Breast epithelium (tissue), 4 donors: Measurements from ENCODE around the gene FMN1. TPM values are rescaled to one million over a fixed set of nuclear protein-coding genes. Genes with fewer than 3 reads are reported as not detected.

ENCODE experiments used
- DNase-seq, 2 donors: peaks; one replicate each; pipeline ENCODE4 v3.0.0-alpha.2; 2019; ENCODE audit warnings: low spot score in 2 of 2
- H3K27ac ChIP-seq, 2 donors: fragments of 200-600 bp; sonication (generic) in 1 of 2; one replicate each; pipeline ENCODE4 v1.5.1; 2016 to 2019; ENCODE audit warnings: mild to moderate bottlenecking in 1 of 2
- H3K27me3 ChIP-seq, 2 donors: fragments of 200-600 bp; sonication (generic) in 1 of 2; one replicate each; pipeline versions ENCODE4 v1.5.1 to v1.6.0; 2017 to 2019; ENCODE audit warnings: control low read depth in 1 of 2, mild to moderate bottlenecking in 1 of 2
- H3K36me3 ChIP-seq: fragments of 200-600 bp; one replicate; pipeline ENCODE4 v1.5.1; 2019
- H3K4me1 ChIP-seq, 2 donors: fragments of 200-600 bp; sonication (generic); one replicate each; pipeline ENCODE4 v1.5.1; 2016 to 2019; ENCODE audit warnings: control low read depth in 1 of 2
- H3K4me3 ChIP-seq, 3 donors: fragments of 200-600 bp; sonication (generic); 1 replicate in 2 of 3; 2 replicates in 1 of 3; pipeline ENCODE4 v1.5.1; 2016 to 2019; ENCODE audit warnings: mild to moderate bottlenecking in 3 of 3, moderate library complexity in 2 of 3
- H3K9me3 ChIP-seq, 2 donors: fragments of 200-600 bp; sonication (generic) in 1 of 2; one replicate each; pipeline ENCODE4 v1.5.1; 2016 to 2019; ENCODE audit warnings: control low read depth in 1 of 2
- POLR2A ChIP-seq: fragments of 450-650 bp; IDR thresholded peaks from one replicate; pipeline ENCODE4 v1.6.1; 2016; ENCODE audit warnings: antibody characterized with exemption, mild to moderate bottlenecking, moderate library complexity
- POLR2AphosphoS5 ChIP-seq, 3 donors: sonication (generic); formaldehyde crosslinking; IDR thresholded peaks; one replicate each; pipeline ENCODE4 v1.6.1; 2017; ENCODE audit warnings: antibody characterized with exemption in 3 of 3
- intact Hi-C: fragments of 100-400 bp; cut with DNase I; formaldehyde crosslinking; loops from one replicate; pipeline ENCODE4 v1.15.1; 2023; ENCODE audit warnings: low total_unique reads
- total RNA-seq, 3 donors: library from RNA; depleted of rRNA; stranded (reverse); fragments of >200 nt; gene quantifications; one replicate each; pipeline ENCODE4 v1.1.0, GENCODE V29; 2016
- TF ChIP-seq, protein P1 (sequence below), 3 donors: fragments of 450-650 bp; IDR thresholded peaks; one replicate each; pipeline ENCODE4 v1.5.1; 2016 to 2017; ENCODE audit warnings: antibody characterized with exemption in 3 of 3, mild to moderate bottlenecking in 3 of 3, moderate library complexity in 3 of 3

Gene FMN1
- total RNA-seq, 3 donors from 2014 or later = 33.1 to 56.8 (median 50.7) TPM

DNA sequence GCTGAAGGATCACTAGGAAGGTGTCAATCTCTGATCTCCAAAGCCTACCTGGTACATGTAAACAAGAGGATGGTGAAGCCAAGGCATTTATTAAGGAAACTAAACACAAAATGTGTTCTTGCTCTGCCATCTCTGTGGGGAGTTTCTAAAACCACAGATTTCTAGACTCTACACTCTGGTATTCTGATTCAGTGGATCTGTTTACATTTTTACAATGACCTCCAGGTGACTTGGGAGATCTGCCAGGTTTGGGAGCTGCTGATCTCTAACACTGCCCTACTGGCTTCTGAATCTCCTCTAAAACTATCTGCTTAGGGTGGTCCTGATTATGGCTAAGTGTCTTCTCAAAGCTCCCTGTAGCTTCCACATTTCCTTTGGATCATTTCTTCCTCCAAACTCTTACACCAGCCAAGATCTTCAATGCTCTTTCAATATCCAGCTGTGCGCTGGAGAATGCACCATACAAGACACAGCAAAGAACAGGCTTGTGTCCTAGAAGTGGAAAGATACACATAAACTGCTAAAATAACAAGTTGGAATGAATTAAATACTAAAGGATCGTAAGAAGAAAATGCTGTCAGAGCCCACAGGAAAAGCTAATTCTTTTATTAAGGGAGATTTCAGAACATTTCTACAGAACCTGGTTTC is 404.0 kb downstream of the FMN1 start:
- intact Hi-C loops = no loop called here
- no peak overlapping the region for H3K4me3 ChIP-seq
- no peak overlapping the region for H3K27ac ChIP-seq
- no peaks in the 10 kb centered on the region for H3K9me3 ChIP-seq
- DNase-seq = no peak
- H3K36me3 ChIP-seq = no peaks in the 10 kb centered on the region
- H3K4me1 ChIP-seq = no peaks in the 10 kb centered on the region
- TF ChIP-seq POLR2A (no peak), POLR2AphosphoS5 (IDR thresholded peaks at IDR 0.05) (no peak)
- TF ChIP-seq, protein P1, sequence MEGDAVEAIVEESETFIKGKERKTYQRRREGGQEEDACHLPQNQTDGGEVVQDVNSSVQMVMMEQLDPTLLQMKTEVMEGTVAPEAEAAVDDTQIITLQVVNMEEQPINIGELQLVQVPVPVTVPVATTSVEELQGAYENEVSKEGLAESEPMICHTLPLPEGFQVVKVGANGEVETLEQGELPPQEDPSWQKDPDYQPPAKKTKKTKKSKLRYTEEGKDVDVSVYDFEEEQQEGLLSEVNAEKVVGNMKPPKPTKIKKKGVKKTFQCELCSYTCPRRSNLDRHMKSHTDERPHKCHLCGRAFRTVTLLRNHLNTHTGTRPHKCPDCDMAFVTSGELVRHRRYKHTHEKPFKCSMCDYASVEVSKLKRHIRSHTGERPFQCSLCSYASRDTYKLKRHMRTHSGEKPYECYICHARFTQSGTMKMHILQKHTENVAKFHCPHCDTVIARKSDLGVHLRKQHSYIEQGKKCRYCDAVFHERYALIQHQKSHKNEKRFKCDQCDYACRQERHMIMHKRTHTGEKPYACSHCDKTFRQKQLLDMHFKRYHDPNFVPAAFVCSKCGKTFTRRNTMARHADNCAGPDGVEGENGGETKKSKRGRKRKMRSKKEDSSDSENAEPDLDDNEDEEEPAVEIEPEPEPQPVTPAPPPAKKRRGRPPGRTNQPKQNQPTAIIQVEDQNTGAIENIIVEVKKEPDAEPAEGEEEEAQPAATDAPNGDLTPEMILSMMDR (IDR thresholded peaks at IDR 0.05) = no peak
- H3K27me3 ChIP-seq = no peaks in the 10 kb centered on the region

DNA sequence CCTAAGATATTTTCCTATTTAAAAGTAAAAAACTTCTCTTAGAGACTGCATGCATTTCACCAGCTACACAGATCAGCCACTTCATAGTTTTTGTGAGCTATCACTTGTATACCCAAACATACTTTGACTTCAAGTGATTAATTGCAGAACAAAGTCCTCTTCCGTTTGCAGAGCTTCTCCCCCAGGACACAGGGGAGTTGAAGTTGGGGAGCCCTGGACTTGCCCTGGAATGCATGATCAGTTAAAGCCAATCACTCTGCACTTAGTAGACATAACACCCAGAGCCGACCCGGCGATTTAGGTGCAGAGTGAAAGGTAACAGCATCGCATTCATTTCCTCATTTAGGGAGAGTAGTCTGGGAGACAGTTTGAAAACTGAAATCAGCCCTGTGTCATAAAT is 406.6 kb downstream of the FMN1 start:
- no peaks in the 10 kb centered on the region for H3K27me3 ChIP-seq
- no peak overlapping the region for H3K4me3 ChIP-seq
- H3K36me3 ChIP-seq = no peaks in the 10 kb centered on the region
- no peaks in the 10 kb centered on the region for H3K4me1 ChIP-seq
- intact Hi-C loops = no loop called here
- no peak for DNase-seq
- H3K9me3 ChIP-seq = no peaks in the 10 kb centered on the region
- no peak overlapping the region for H3K27ac ChIP-seq
- TF ChIP-seq, protein P1 (IDR thresholded peaks at IDR 0.05) = no peak
- TF ChIP-seq POLR2A = no peak
- no peak for TF ChIP-seq POLR2AphosphoS5 (IDR thresholded peaks at IDR 0.05)

DNA sequence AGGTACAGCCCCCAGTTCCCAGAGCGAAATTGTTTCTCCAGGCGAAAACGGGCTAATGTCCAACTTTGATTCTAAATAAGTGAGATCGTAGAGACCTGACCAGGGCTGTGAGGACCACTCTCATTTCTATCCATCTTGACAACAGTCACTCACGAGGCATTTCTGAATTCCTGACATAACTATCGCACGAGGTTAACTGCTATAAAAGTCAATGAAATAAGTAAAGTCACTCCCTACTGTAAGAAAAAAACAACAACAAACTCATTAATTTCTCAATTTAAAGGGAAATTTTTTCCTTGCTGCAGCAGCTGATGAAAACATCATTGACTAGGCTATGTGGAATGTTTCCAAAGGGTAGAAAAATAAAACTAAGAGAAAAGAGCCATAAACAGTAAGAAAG is 407.6 kb downstream of the FMN1 start:
- no peak for DNase-seq
- no peaks in the 10 kb centered on the region for H3K9me3 ChIP-seq
- no peaks in the 10 kb centered on the region for H3K27me3 ChIP-seq
- no peaks in the 10 kb centered on the region for H3K36me3 ChIP-seq
- intact Hi-C loops = no loop called here
- H3K27ac ChIP-seq = no peak overlapping the region
- no peaks in the 10 kb centered on the region for H3K4me1 ChIP-seq
- TF ChIP-seq POLR2AphosphoS5 (IDR thresholded peaks at IDR 0.05) (no peak), POLR2A (no peak)
- TF ChIP-seq, protein P1 (IDR thresholded peaks at IDR 0.05) = no peak
- no peak overlapping the region for H3K4me3 ChIP-seq

DNA sequence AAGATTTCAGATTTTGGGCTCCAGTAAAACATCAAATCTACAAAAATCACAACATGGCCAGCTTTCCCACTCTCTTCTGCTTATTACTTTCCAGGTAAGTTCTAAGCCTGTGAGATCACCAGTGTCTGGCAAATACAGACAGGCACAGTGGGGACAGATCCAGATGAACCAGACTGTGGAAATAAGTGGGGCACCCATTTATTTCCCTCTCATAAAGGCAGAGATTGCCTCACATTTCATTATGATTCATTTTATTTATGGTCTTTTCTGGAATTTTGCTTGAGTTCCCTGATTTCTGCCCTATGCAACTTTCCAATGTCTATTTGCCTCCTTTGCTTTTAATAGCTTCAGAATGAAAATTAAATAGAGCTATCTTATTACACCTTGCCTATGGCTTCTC is 409.9 kb downstream of the FMN1 start:
- intact Hi-C loops = no loop called here
- H3K9me3 ChIP-seq = no peaks in the 10 kb centered on the region
- H3K27me3 ChIP-seq = no peaks in the 10 kb centered on the region
- DNase-seq = no peak
- TF ChIP-seq POLR2A (no peak), POLR2AphosphoS5 (IDR thresholded peaks at IDR 0.05) (no peak)
- TF ChIP-seq, protein P1 (IDR thresholded peaks at IDR 0.05) = no peak
- H3K4me1 ChIP-seq = no peaks in the 10 kb centered on the region
- H3K27ac ChIP-seq = no peak overlapping the region
- H3K36me3 ChIP-seq = no peaks in the 10 kb centered on the region
- no peak overlapping the region for H3K4me3 ChIP-seq

DNA sequence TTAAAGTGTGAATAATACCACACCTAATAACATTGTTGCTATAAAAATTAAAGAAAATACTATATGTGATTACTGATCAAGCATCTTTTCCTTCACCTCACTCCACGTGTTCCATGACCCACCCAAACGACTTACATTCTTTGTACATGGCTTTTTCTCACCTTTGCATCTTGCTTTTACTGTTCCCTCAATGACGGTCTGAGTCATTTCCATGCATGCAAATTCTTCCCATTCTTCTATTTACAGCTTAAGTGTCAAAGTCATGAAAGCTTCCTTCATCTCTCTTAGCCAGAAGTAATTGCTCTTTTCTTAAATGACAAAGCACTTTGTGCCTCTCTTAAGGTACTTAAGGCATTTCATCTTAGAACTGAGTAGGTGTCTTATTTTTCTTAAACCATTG is 412.7 kb downstream of the FMN1 start:
- Histone ChIP-seq H3K36me3 (no peaks in the 10 kb centered on the region), H3K4me1 (no peaks in the 10 kb centered on the region), H3K27ac (no peak overlapping the region), H3K4me3 (no peak overlapping the region), H3K9me3 (peaks cover 0 to 11% of the 10 kb centered on the region in 2 donors), H3K27me3 (no peaks in the 10 kb centered on the region)
- no peak for DNase-seq
- intact Hi-C loops = no loop called here
- TF ChIP-seq, protein P1 (IDR thresholded peaks at IDR 0.05) = no peak
- TF ChIP-seq POLR2AphosphoS5 (IDR thresholded peaks at IDR 0.05) = no peak
- no peak for TF ChIP-seq POLR2A
